Large intestine (tissue), 3 donors: ENCODE results near the gene CDC5L. TPM values are rescaled to one million over a fixed set of nuclear protein-coding genes. Genes with fewer than 3 reads are reported as not detected.

ENCODE experiments used
- DNase-seq, 2 donors: peaks; one replicate each; pipeline versions ENCODE4 v3.0.0 to v3.0.0-alpha.2; 2013
- H3K27ac ChIP-seq: one replicate; pipeline ENCODE4 v1.5.1; 2013; ENCODE audit warnings: low read length
- H3K27me3 ChIP-seq: 2 replicates; pipeline ENCODE4 v1.6.1; 2013; ENCODE audit warnings: low read length; ENCODE audit not compliant: control insufficient read depth, insufficient read depth
- H3K36me3 ChIP-seq: 2 replicates; pipeline ENCODE4 v1.6.1; 2013; ENCODE audit warnings: low read length; ENCODE audit not compliant: control insufficient read depth, insufficient read depth
- H3K4me1 ChIP-seq: one replicate; pipeline ENCODE4 v1.6.1; 2013; ENCODE audit warnings: low read length; ENCODE audit not compliant: control insufficient read depth, insufficient read depth
- H3K4me3 ChIP-seq: one replicate; pipeline ENCODE4 v1.5.1; 2013; ENCODE audit warnings: low read length
- H3K9me3 ChIP-seq: one replicate; pipeline ENCODE4 v1.6.1; 2013; ENCODE audit warnings: mild to moderate bottlenecking, low read depth, low read length, moderate library complexity; ENCODE audit not compliant: control insufficient read depth
- WGBS: methylation state at CpG from one replicate; pipeline ENCODE4 v1.1.5; 2013; ENCODE audit warnings: low lambda C conversion rate; ENCODE audit not compliant: insufficient coverage; 5-methylcytosine and 5-hydroxymethylcytosine counted together
- polyA plus RNA-seq: library from polyadenylated mRNA; unstranded; fragments of 120-200 nt; gene quantifications from one replicate; pipeline ENCODE4 v1.2.1, GENCODE V29; 2013

The CDC5L gene
- polyA plus RNA-seq, 1 donor: 21.2 TPM

- WGBS: no CpG with 5 or more reads among the region's 5 CpGs
- no peak for DNase-seq
Measured at GRCh38 chr6:44497807-44498206, 110.3 kb downstream of the CDC5L start.

GRCh38 chr6:44498436-44498835, 110.9 kb downstream of the CDC5L start:
- no peaks in the 10 kb centered on the region for H3K27me3 ChIP-seq
- H3K4me3 ChIP-seq: no peak overlapping the region
- H3K9me3 ChIP-seq: no peaks in the 10 kb centered on the region
- no peaks in the 10 kb centered on the region for H3K36me3 ChIP-seq
- WGBS: 83% methylated on average over 2 of the region's 5 CpGs
- DNase-seq: no peak
- peaks cover 3% of the 10 kb centered on the region for H3K4me1 ChIP-seq
- no peak overlapping the region for H3K27ac ChIP-seq

More at GRCh38 chr6:44497807-44498206, 110.3 kb downstream of the CDC5L start:
- peaks cover 3% of the 10 kb centered on the region for H3K4me1 ChIP-seq
- no peak overlapping the region for H3K27ac ChIP-seq
- no peak overlapping the region for H3K4me3 ChIP-seq
- H3K27me3 ChIP-seq: no peaks in the 10 kb centered on the region
- H3K36me3 ChIP-seq: no peaks in the 10 kb centered on the region
- no peaks in the 10 kb centered on the region for H3K9me3 ChIP-seq

GRCh38 chr6:44499609-44500008, 112.1 kb downstream of the CDC5L start:
- Histone ChIP-seq H3K4me3 (no peak overlapping the region), H3K27me3 (no peaks in the 10 kb centered on the region), H3K4me1 (no peaks in the 10 kb centered on the region), H3K27ac (no peak overlapping the region), H3K9me3 (no peaks in the 10 kb centered on the region), H3K36me3 (no peaks in the 10 kb centered on the region)
- no CpG with 5 or more reads among the region's 5 CpGs for WGBS
- DNase-seq: no peak

Other genes with a start within 250 kb of the CDC5L start
- 0.03 TPM for gene CAPN11, start 228.9 kb upstream of the CDC5L start, polyA plus RNA-seq
- 0.13 TPM for gene MYMX, start 170.8 kb upstream of the CDC5L start, polyA plus RNA-seq
- gene SLC29A1, start 164.1 kb upstream of the CDC5L start, polyA plus RNA-seq: 47.4 TPM
- gene HSP90AB1, start 140.6 kb upstream of the CDC5L start, polyA plus RNA-seq: 830 TPM
- 43.5 TPM for gene SLC35B2, start 130.2 kb upstream of the CDC5L start, polyA plus RNA-seq
- 10.5 TPM for gene NFKBIE, start 122.2 kb upstream of the CDC5L start, polyA plus RNA-seq
- 3.2 TPM for gene TMEM151B, start 117.3 kb upstream of the CDC5L start, polyA plus RNA-seq
- 14.3 TPM for gene AARS2, start 74.4 kb upstream of the CDC5L start, polyA plus RNA-seq
- not detected for gene SPATS1, start 45.1 kb upstream of the CDC5L start, polyA plus RNA-seq